Esophagus squamous epithelium (tissue), 4 donors: ENCODE measurements around the gene MUTYH.
"Not testable (repeated sequence)": the region's sequence is repeated elsewhere in the genome, so short reads cannot be mapped to it uniquely, and the experiment has no call there.

Experiments used
- POLR2A ChIP-seq, 4 donors: fragments of 450-650 bp; IDR thresholded peaks; one replicate each; pipeline ENCODE4 v1.6.1; 2017; ENCODE audit warnings: antibody characterized with exemption in 4 of 4, mild to moderate bottlenecking in 4 of 4, moderate library complexity in 3 of 4
- TF ChIP-seq, protein P1 (sequence below), 6 experiments: fragments of 450-650 bp in 4 of 6; fragments of 200-600 bp in 2 of 6; sonication (generic) in 2 of 6; IDR thresholded peaks; one replicate each; pipeline ENCODE4 v1.5.1; 2016 to 2019; ENCODE audit warnings: antibody characterized with exemption in 6 of 6, mild to moderate bottlenecking in 4 of 6, moderate library complexity in 4 of 6

DNA sequence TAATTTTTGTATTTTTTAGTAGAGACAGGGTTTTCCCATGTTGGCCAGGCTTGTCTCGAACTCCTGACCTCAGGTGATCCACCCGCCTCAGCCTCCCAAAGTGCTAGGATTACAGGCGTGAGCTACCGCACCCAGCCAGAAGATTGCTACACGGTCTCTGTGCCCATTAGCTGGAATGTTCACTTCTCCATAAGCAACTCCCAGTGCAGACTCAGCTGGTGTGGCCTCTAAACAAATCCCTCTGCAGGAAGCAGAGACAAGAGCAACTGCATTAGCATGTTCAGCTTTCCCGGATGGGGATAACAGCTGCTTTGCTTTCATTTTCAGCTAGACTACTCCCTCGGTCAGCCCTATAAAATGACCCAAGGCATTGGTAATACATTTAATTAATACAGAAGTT is 20.7 kb upstream of the MUTYH start:
- TF ChIP-seq POLR2A (IDR thresholded peaks at IDR 0.05), result not testable (repeated sequence)
- TF ChIP-seq, protein P1, sequence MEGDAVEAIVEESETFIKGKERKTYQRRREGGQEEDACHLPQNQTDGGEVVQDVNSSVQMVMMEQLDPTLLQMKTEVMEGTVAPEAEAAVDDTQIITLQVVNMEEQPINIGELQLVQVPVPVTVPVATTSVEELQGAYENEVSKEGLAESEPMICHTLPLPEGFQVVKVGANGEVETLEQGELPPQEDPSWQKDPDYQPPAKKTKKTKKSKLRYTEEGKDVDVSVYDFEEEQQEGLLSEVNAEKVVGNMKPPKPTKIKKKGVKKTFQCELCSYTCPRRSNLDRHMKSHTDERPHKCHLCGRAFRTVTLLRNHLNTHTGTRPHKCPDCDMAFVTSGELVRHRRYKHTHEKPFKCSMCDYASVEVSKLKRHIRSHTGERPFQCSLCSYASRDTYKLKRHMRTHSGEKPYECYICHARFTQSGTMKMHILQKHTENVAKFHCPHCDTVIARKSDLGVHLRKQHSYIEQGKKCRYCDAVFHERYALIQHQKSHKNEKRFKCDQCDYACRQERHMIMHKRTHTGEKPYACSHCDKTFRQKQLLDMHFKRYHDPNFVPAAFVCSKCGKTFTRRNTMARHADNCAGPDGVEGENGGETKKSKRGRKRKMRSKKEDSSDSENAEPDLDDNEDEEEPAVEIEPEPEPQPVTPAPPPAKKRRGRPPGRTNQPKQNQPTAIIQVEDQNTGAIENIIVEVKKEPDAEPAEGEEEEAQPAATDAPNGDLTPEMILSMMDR (IDR thresholded peaks at IDR 0.05), result peak in 3 of 6 experiments; percentile 29 to 35 (median 31)
